Lower leg skin (tissue), 4 donors: ENCODE results near the gene RABGAP1. TPM values are rescaled to one million over a fixed set of nuclear protein-coding genes. Genes with fewer than 3 reads are reported as not detected.

ENCODE experiments used
- DNase-seq, 2 donors: peaks; one replicate each; pipeline ENCODE4 v3.0.0-alpha.2; 2019; ENCODE audit warnings: low spot score in 2 of 2
- H3K4me3 ChIP-seq: fragments of 200-600 bp; sonication (generic); 2 replicates; pipeline ENCODE4 v1.5.1; 2017; ENCODE audit warnings: mild to moderate bottlenecking, low read depth; ENCODE audit not compliant: poor library complexity, severe bottlenecking
- CTCF ChIP-seq, 3 donors: fragments of 450-650 bp; IDR thresholded peaks; one replicate each; pipeline ENCODE4 v1.5.1; 2016; ENCODE audit warnings: antibody characterized with exemption in 3 of 3, mild to moderate bottlenecking in 3 of 3, moderate library complexity in 2 of 3
- POLR2A ChIP-seq, 2 donors: fragments of 450-650 bp; IDR thresholded peaks; one replicate each; pipeline ENCODE4 v1.6.1; 2016 to 2017; ENCODE audit warnings: antibody characterized with exemption in 2 of 2, mild to moderate bottlenecking in 1 of 2, moderate library complexity in 1 of 2
- WGBS, 2 donors: methylation state at CpG; one replicate each; pipeline ENCODE4 v1.1.5; 2018; 5-methylcytosine and 5-hydroxymethylcytosine counted together
- intact Hi-C: fragments of 100-400 bp; cut with DNase I; formaldehyde crosslinking; loops from one replicate; pipeline ENCODE4 v1.15.0; 2023; ENCODE audit warnings: low total_unique reads
- total RNA-seq, 4 donors: library from RNA; depleted of rRNA; stranded (reverse); fragments of >200 nt; gene quantifications; one replicate each; pipeline ENCODE4 v1.1.0, GENCODE V29; 2016

The RABGAP1 gene
- total RNA-seq, 4 donors from 2014 or later: 36.7 to 52.1 (median 45.4) TPM

GRCh38 chr9:123063896-123064295, 123.1 kb downstream of the RABGAP1 start:
- 93 to 96% methylated on average over 11 of the region's 11 CpGs for WGBS, 2 donors
- DNase-seq: no peak
- intact Hi-C loops: no loop called here
- H3K4me3 ChIP-seq: no peak overlapping the region
- TF ChIP-seq POLR2A (IDR thresholded peaks at IDR 0.05) (no peak), CTCF (IDR thresholded peaks at IDR 0.05) (no peak)

- TF ChIP-seq POLR2A (IDR thresholded peaks at IDR 0.05) (no peak), CTCF (IDR thresholded peaks at IDR 0.05) (no peak)
- intact Hi-C loops: no loop called here
- no peak for DNase-seq
- no peak overlapping the region for H3K4me3 ChIP-seq
- WGBS, 2 donors: 67 to 86% methylated on average over 2 of the region's 2 CpGs
Observed at GRCh38 chr9:123064716-123065115, 123.9 kb downstream of the RABGAP1 start.

GRCh38 chr9:123065196-123065595, 124.4 kb downstream of the RABGAP1 start:
- intact Hi-C loops: no loop called here
- 91 to 95% methylated on average over 2 of the region's 2 CpGs for WGBS, 2 donors
- no peak for TF ChIP-seq CTCF (IDR thresholded peaks at IDR 0.05)
- no peak for TF ChIP-seq POLR2A (IDR thresholded peaks at IDR 0.05)
- DNase-seq: no peak
- no peak overlapping the region for H3K4me3 ChIP-seq

GRCh38 chr9:123067136-123067535, 126.3 kb downstream of the RABGAP1 start:
- intact Hi-C loops: no loop called here
- H3K4me3 ChIP-seq: no peak overlapping the region
- WGBS, 2 donors: 88 to 91% methylated on average over 1 of the region's 1 CpG
- no peak for TF ChIP-seq POLR2A (IDR thresholded peaks at IDR 0.05)
- TF ChIP-seq CTCF (IDR thresholded peaks at IDR 0.05): no peak
- no peak for DNase-seq

- TF ChIP-seq CTCF (IDR thresholded peaks at IDR 0.05): no peak
- TF ChIP-seq POLR2A (IDR thresholded peaks at IDR 0.05): no peak
- 66 to 70% methylated on average over 3 of the region's 3 CpGs for WGBS, 2 donors
- no peak for DNase-seq
- intact Hi-C loops: no loop called here
- H3K4me3 ChIP-seq: no peak overlapping the region
Observed at GRCh38 chr9:123069010-123069481, 128.2 kb downstream of the RABGAP1 start.

GRCh38 chr9:123070198-123070597, 129.4 kb downstream of the RABGAP1 start:
- H3K4me3 ChIP-seq: no peak overlapping the region
- no peak for TF ChIP-seq POLR2A (IDR thresholded peaks at IDR 0.05)
- TF ChIP-seq CTCF (IDR thresholded peaks at IDR 0.05): no peak
- no peak for DNase-seq
- intact Hi-C loops: no loop called here
